HCT116 (cell line): ENCODE data around the gene SUGCT.

Experiments
- CTCF ChIP-seq, 3 experiments: fragments of 200-600 bp in 1 of 3; sonication (generic) in 1 of 3; IDR thresholded peaks in 2 of 3; conservative IDR thresholded peaks in 1 of 3; 2 replicates each; pipeline ENCODE4 v1.5.1; 2012 to 2017; ENCODE audit warnings: low read depth in 2 of 3, low read length in 2 of 3, antibody characterized with exemption in 1 of 3, borderline replicate concordance in 1 of 3, control low read depth in 1 of 3, mild to moderate bottlenecking in 1 of 3, mixed read lengths in 1 of 3, mixed run types in 1 of 3, moderate library complexity in 1 of 3; ENCODE audit not compliant: insufficient read depth in 1 of 3
- ELF1 ChIP-seq: IDR thresholded peaks from 2 replicates; pipeline ENCODE4 v1.6.1; 2012; ENCODE audit warnings: low read depth, borderline replicate concordance
- MAX ChIP-seq: IDR thresholded peaks from 2 replicates; pipeline ENCODE4 v1.6.1; 2012

- TF ChIP-seq CTCF (IDR thresholded peaks at IDR 0.05 in 2 of 3, conservative IDR thresholded peaks at IDR 0.05 in 1 of 3; ENCODE audit: borderline replicate concordance in 1 of 3, insufficient read depth in 1 of 3, low read depth in 2 of 3, low read length in 2 of 3), result no peak
- no peak for TF ChIP-seq ELF1
- no peak for TF ChIP-seq MAX
Observed at GRCh38 chr7:40506158-40506557, 371.4 kb downstream of the SUGCT start.
